Keratinocyte (primary cell): ENCODE measurements around the gene SNCG. TPM values are rescaled to one million over a fixed set of nuclear protein-coding genes. Genes with fewer than 3 reads are reported as not detected.
"Not testable (repeated sequence)": the region's sequence is repeated elsewhere in the genome, so short reads cannot be mapped to it uniquely, and the experiment has no call there.

Experiments used
- DNase-seq: peaks from one replicate; pipeline ENCODE4 v3.0.0-alpha.2; 2011; ENCODE audit warnings: low read depth, missing footprints, low spot score
- FAIRE-seq: peaks from 2 replicates; lab custom pipeline; 2011; peaks lifted over from hg19 to GRCh38; lab: Jason Lieb, UNC
- H2AFZ ChIP-seq: 2 replicates; pipeline ENCODE4 v1.6.0; 2012; ENCODE audit warnings: low read length, control low read depth, inconsistent platforms; ENCODE audit not compliant: control insufficient read depth
- H3K27ac ChIP-seq: 2 replicates; pipeline ENCODE4 v1.5.1; 2011; ENCODE audit warnings: low read length; ENCODE audit not compliant: control insufficient read depth, insufficient read depth
- H3K27me3 ChIP-seq: 3 replicates; pipeline ENCODE4 v1.6.0; 2011; ENCODE audit warnings: low read length; ENCODE audit not compliant: control insufficient read depth, insufficient read depth; ENCODE audit errors: extremely low read depth
- H3K36me3 ChIP-seq, 2 experiments: 2 replicates in 1 of 2; 3 replicates in 1 of 2; pipeline ENCODE4 v1.5.1; 2011; ENCODE audit warnings: low read length in 2 of 2, mild to moderate bottlenecking in 1 of 2; ENCODE audit not compliant: control insufficient read depth in 2 of 2, insufficient read depth in 2 of 2; ENCODE audit errors: extremely low read depth in 1 of 2
- H3K4me1 ChIP-seq: 3 replicates; pipeline ENCODE4 v1.5.1; 2011; ENCODE audit warnings: low read length; ENCODE audit not compliant: control insufficient read depth, insufficient read depth; ENCODE audit errors: extremely low read depth
- H3K4me2 ChIP-seq: 3 replicates; pipeline ENCODE4 v1.6.0; 2011; ENCODE audit warnings: low read depth, low read length; ENCODE audit not compliant: control insufficient read depth, insufficient read depth; ENCODE audit errors: extremely low read depth
- H3K4me3 ChIP-seq, 3 experiments: fragments of 200-600 bp in 1 of 3; sonication (generic) in 1 of 3; 2 replicates in 2 of 3; 3 replicates in 1 of 3; pipeline ENCODE4 v1.5.1; 2011 to 2016; ENCODE audit warnings: low read length in 3 of 3, mild to moderate bottlenecking in 3 of 3, control low read depth in 2 of 3, inconsistent platforms in 1 of 3, low read depth in 1 of 3, mixed read lengths in 1 of 3, mixed run types in 1 of 3, moderate library complexity in 1 of 3; ENCODE audit not compliant: control insufficient read depth in 2 of 3, insufficient read depth in 2 of 3; ENCODE audit errors: extremely low read depth in 1 of 3
- H3K79me2 ChIP-seq: 2 replicates; pipeline ENCODE4 v1.6.0; 2012; ENCODE audit warnings: low read length; ENCODE audit not compliant: control insufficient read depth, insufficient read depth
- H3K9ac ChIP-seq: 3 replicates; pipeline ENCODE4 v1.6.0; 2011; ENCODE audit warnings: low read length; ENCODE audit not compliant: control insufficient read depth, insufficient read depth; ENCODE audit errors: extremely low read depth
- H3K9me1 ChIP-seq: 3 replicates; pipeline ENCODE4 v1.6.0; 2011; ENCODE audit warnings: low read length; ENCODE audit not compliant: control insufficient read depth, insufficient read depth; ENCODE audit errors: extremely low read depth
- H3K9me3 ChIP-seq: 2 replicates; pipeline ENCODE4 v1.5.1; 2012; ENCODE audit warnings: low read depth, low read length; ENCODE audit not compliant: control insufficient read depth
- H4K20me1 ChIP-seq: 3 replicates; pipeline ENCODE4 v1.6.0; 2011; ENCODE audit warnings: low read length; ENCODE audit not compliant: control insufficient read depth, insufficient read depth; ENCODE audit errors: extremely low read depth
- CTCF ChIP-seq, 3 experiments: IDR thresholded peaks in 1 of 3; conservative IDR thresholded peaks in 1 of 3; optimal IDR thresholded peaks in 1 of 3; 2 replicates in 2 of 3; 3 replicates in 1 of 3; pipeline versions ENCODE3 to v1.5.1; 2011; ENCODE audit warnings: low read length in 3 of 3, mild to moderate bottlenecking in 3 of 3, moderate library complexity in 2 of 3, control low read depth in 1 of 3, inconsistent platforms in 1 of 3; ENCODE audit not compliant: insufficient read depth in 2 of 3; ENCODE audit errors: extremely low read depth in 1 of 3
- EZH2 ChIP-seq: IDR thresholded peaks from one replicate; pipeline ENCODE4 v1.6.1; 2012; ENCODE audit warnings: inconsistent platforms, mild to moderate bottlenecking, low read length, moderate library complexity
- dilution Hi-C: fragments of 300-500 bp; cut with MboI; formaldehyde crosslinking; loops from one replicate; pipeline ENCODE4 v1.7.0; 2020; ENCODE audit warnings: low sequenced_read_pairs; ENCODE audit not compliant: extremely low pct_ligation_motif_present
- polyA plus RNA-seq, 5 experiments: library from polyadenylated mRNA; depleted of rRNA in 3 of 5; stranded (reverse) in 3 of 5; stranded (forward) in 1 of 5; unstranded in 1 of 5; fragments of >200 nt; gene quantifications; 1 replicate in 1 of 5; 2 replicates in 3 of 5; 3 replicates in 1 of 5; pipeline versions ENCODE4 v1.2.1 to v1.2.3, GENCODE V29; 2011 to 2012; ENCODE audit warnings: missing spikeins in 2 of 5, low read depth in 1 of 5, low replicate concordance in 1 of 5

SNCG gene
- polyA plus RNA-seq, 1 donor (not counting 4 experiments of a cell fraction or from before 2014, with no cell fraction given), result 6.8 TPM

DNA sequence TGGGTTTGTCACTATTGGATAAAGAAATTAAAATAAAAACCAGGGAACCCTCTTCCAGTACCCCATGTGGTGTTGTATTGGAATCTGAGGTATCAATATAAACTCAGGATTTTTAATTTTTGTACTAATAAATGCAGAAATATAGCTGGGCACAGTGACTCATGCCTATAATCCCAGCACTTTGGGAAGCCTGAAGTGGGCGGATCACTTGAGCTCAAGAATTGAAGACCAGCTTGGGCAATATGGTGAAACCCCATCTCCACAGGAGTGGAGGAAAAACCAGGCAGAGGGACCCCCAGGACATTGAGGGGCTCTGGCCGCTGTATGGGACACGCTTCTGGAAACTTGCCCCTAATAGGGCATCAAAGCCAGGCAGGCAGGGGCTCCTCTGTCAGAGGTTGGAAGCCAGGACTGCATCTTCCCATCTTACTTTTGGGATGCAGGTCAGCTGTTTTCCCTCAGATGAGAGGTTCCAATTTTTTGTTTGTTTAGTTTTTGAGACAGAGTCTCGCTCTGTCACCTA, 21.0 kb downstream of the SNCG start:
- no peaks in the 10 kb centered on the region for H4K20me1 ChIP-seq
- no peak overlapping the region for H3K9ac ChIP-seq
- peaks cover 19% of the 10 kb centered on the region for H3K4me1 ChIP-seq
- no peak overlapping the region for H3K4me3 ChIP-seq
- no peak overlapping the region for H3K4me2 ChIP-seq
- H3K27me3 ChIP-seq, result no peaks in the 10 kb centered on the region
- DNase-seq (no peak), FAIRE-seq (no peak)
- no peaks in the 10 kb centered on the region for H3K79me2 ChIP-seq
- H3K9me3 ChIP-seq, result no peaks in the 10 kb centered on the region
- no peaks in the 10 kb centered on the region for H3K9me1 ChIP-seq
- no peak overlapping the region for H2AFZ ChIP-seq
- TF ChIP-seq CTCF (optimal IDR thresholded peaks at IDR 0.05 in 1 of 3, IDR thresholded peaks at IDR 0.05 in 1 of 3, conservative IDR thresholded peaks at IDR 0.05 in 1 of 3; ENCODE audit: extremely low read depth in 1 of 3, insufficient read depth in 2 of 3, low read length in 3 of 3), result no peak
- no peak for TF ChIP-seq EZH2
- no peak overlapping the region for H3K27ac ChIP-seq
- H3K36me3 ChIP-seq, result no peaks in the 10 kb centered on the region
- dilution Hi-C loops, result no loop called here

- no peak for DNase-seq
- no peak for FAIRE-seq
- H3K4me3 ChIP-seq, result no peak overlapping the region
- no peak overlapping the region for H3K4me2 ChIP-seq
- no peaks in the 10 kb centered on the region for H4K20me1 ChIP-seq
- no peaks in the 10 kb centered on the region for H3K9me3 ChIP-seq
- no peak overlapping the region for H3K27ac ChIP-seq
- TF ChIP-seq CTCF (optimal IDR thresholded peaks at IDR 0.05 in 1 of 3, IDR thresholded peaks at IDR 0.05 in 1 of 3, conservative IDR thresholded peaks at IDR 0.05 in 1 of 3; ENCODE audit: extremely low read depth in 1 of 3, insufficient read depth in 2 of 3, low read length in 3 of 3) (no peak), EZH2 (no peak)
- dilution Hi-C loops, result no loop called here
- H3K79me2 ChIP-seq, result no peaks in the 10 kb centered on the region
- no peak overlapping the region for H2AFZ ChIP-seq
- no peaks in the 10 kb centered on the region for H3K36me3 ChIP-seq
- no peaks in the 10 kb centered on the region for H3K9me1 ChIP-seq
- H3K9ac ChIP-seq, result no peak overlapping the region
- H3K4me1 ChIP-seq, result peaks cover 12% of the 10 kb centered on the region
- no peaks in the 10 kb centered on the region for H3K27me3 ChIP-seq
Measured at GRCh38 chr10:86979977-86980448, 21.6 kb downstream of the SNCG start.

DNA sequence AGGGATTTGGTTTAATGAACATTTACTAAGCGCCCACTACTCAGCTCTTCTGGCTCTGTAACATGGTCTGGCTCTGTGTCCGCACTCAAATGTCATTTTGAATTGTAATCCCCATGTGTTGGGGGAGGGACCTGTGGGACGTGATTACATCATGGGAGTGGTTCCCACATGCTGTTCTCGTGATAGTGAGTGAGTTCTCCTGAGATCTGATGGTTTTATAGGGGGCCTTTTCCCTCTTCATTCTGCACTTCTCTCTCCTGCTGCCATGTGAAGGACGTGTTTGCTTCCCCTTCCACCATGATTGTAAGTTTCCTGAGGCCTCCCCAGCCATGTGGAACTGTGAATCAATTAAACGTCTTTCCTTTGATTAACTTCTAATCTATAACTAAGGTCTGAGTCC, 22.6 kb downstream of the SNCG start:
- H3K4me1 ChIP-seq, result peaks cover 12% of the 10 kb centered on the region
- dilution Hi-C loops, H3K27me3 ChIP-seq, H3K4me3 ChIP-seq, DNase-seq, H3K9ac ChIP-seq, H3K4me2 ChIP-seq, H3K9me3 ChIP-seq, H3K9me1 ChIP-seq, H3K79me2 ChIP-seq, H3K27ac ChIP-seq, H4K20me1 ChIP-seq, H2AFZ ChIP-seq, H3K36me3 ChIP-seq, FAIRE-seq: not testable (repeated sequence)
